Common myeloid progenitor, CD34-positive (primary cell): ENCODE measurements around the gene CPLX3.

Experiments used
- CTCF ChIA-PET: fragments of 350-600 bp; sonication (Branson Sonifier 250); formaldehyde crosslinking; loops from one replicate; lab custom pipeline; 2021; ENCODE audit warnings: antibody characterized with exemption; lab: Charles Lee
- POLR2A ChIA-PET: fragments of 350-600 bp; sonication (Branson Sonifier 250); formaldehyde crosslinking; loops from one replicate; lab custom pipeline; 2021; ENCODE audit warnings: antibody characterized with exemption; lab: Charles Lee
- DNase-seq, 3 donors: peaks; one replicate each; pipeline versions ENCODE4 v3.0.0 to v3.0.0-alpha.2; 2013
- H3K27ac ChIP-seq, 2 experiments: 1 replicate in 1 of 2; 2 replicates in 1 of 2; pipeline ENCODE4 v1.7.0; 2013; ENCODE audit warnings: inconsistent platforms in 2 of 2, low read length in 2 of 2, mild to moderate bottlenecking in 2 of 2, low read depth in 1 of 2, moderate library complexity in 1 of 2; ENCODE audit not compliant: severe bottlenecking in 2 of 2, insufficient read depth in 1 of 2, poor library complexity in 1 of 2
- H3K27me3 ChIP-seq, 5 experiments: replicated peaks in 2 of 5; 1 replicate in 3 of 5; 2 replicates in 2 of 5; pipeline versions ENCODE4 v1.6.1 to v1.7.0; 2013; ENCODE audit warnings: low read length in 4 of 5, mild to moderate bottlenecking in 2 of 5, moderate library complexity in 2 of 5, inconsistent platforms in 1 of 5; ENCODE audit not compliant: insufficient read depth in 5 of 5, control insufficient read depth in 4 of 5
- H3K36me3 ChIP-seq, 4 experiments: 1 replicate in 2 of 4; 2 replicates in 2 of 4; pipeline versions ENCODE4 v1.6.1 to v1.7.0; 2013; ENCODE audit warnings: low read length in 3 of 4, control low read depth in 1 of 4, mild to moderate bottlenecking in 1 of 4; ENCODE audit not compliant: control insufficient read depth in 4 of 4, insufficient read depth in 4 of 4
- H3K4me1 ChIP-seq, 4 experiments: 1 replicate in 3 of 4; 2 replicates in 1 of 4; pipeline versions ENCODE4 v1.6.1 to v1.7.1; 2013; ENCODE audit warnings: low read length in 3 of 4, mild to moderate bottlenecking in 3 of 4, control low read depth in 1 of 4, inconsistent platforms in 1 of 4, moderate library complexity in 1 of 4; ENCODE audit not compliant: control insufficient read depth in 4 of 4, insufficient read depth in 4 of 4; ENCODE audit errors: control extremely low read depth in 1 of 4
- H3K4me3 ChIP-seq, 7 experiments: 1 replicate in 4 of 7; 2 replicates in 3 of 7; pipeline versions ENCODE4 v1.5.1 to v1.7.0; 2013; ENCODE audit warnings: mild to moderate bottlenecking in 7 of 7, low read length in 6 of 7, moderate library complexity in 6 of 7, inconsistent platforms in 2 of 7, low read depth in 2 of 7, control low read depth in 1 of 7; ENCODE audit not compliant: insufficient read depth in 4 of 7, control insufficient read depth in 1 of 7; ENCODE audit errors: extremely low read depth in 1 of 7
- H3K9me3 ChIP-seq, 5 experiments: 1 replicate in 4 of 5; 2 replicates in 1 of 5; pipeline versions ENCODE4 v1.6.1 to v1.7.1; 2013; ENCODE audit warnings: low read length in 4 of 5, mild to moderate bottlenecking in 2 of 5, inconsistent platforms in 1 of 5, low read depth in 1 of 5, moderate library complexity in 1 of 5; ENCODE audit not compliant: control insufficient read depth in 4 of 5, insufficient read depth in 2 of 5; ENCODE audit errors: control extremely low read depth in 1 of 5
- WGBS: methylation state at CpG from one replicate; pipeline ENCODE4 v1.1.5; 2013; ENCODE audit not compliant: insufficient coverage; 5-methylcytosine and 5-hydroxymethylcytosine counted together

CPLX3 gene

DNA sequence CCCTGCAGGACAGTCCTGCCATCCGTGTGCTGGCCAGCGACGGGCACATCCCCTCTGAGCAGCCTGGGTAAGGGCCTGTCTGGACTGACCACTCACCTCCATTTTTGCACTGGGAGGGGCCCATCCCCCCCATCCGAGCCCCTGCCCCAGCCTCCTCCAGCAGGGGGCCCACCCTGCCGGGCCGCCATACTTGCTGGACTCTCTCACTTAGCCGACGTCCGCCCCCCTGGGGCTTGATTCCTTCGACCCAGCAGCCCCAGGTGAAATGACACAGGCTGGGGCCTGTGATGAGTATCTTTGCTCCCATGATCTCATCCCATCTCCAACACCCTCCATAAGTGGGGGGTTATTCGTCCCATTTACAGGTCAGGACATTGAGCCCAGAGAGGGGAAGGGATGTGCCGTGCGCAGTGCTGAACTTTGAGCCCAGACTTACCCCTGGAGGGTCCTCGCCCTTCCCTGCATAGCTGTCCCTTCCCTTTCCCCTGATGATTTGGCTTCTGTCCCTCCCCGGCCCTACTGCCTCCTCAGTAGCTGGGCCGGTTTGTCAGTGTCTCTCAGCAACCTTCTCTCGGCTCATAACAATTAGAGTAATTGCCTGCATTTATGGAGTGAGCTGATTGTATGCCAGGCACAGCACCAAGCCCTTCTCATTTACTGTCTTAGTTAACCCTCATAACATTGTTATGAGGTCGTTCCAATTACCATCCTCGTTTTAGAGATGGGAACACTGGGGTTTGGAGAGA, 9.6 kb upstream of the CPLX3 start:
- peaks cover 0 to 7% (median 4%) of the 10 kb centered on the region in 4 experiments for H3K4me1 ChIP-seq
- WGBS: 85% methylated on average over 11 of the region's 19 CpGs
- no peak overlapping the region for H3K27ac ChIP-seq
- H3K4me3 ChIP-seq: no peak overlapping the region
- H3K27me3 ChIP-seq: no peaks in the 10 kb centered on the region
- POLR2A ChIA-PET: no interaction called here
- DNase-seq: no peak
- CTCF ChIA-PET: interaction anchor here (0.9 to 1.4 kb wide), 6 partner anchors 9 to 186 kb away, joined by 3 to 6 read pairs (median 4); partner anchors contain the start of gene CPLX3
- H3K36me3 ChIP-seq: no peaks in the 10 kb centered on the region
- H3K9me3 ChIP-seq: no peaks in the 10 kb centered on the region

DNA sequence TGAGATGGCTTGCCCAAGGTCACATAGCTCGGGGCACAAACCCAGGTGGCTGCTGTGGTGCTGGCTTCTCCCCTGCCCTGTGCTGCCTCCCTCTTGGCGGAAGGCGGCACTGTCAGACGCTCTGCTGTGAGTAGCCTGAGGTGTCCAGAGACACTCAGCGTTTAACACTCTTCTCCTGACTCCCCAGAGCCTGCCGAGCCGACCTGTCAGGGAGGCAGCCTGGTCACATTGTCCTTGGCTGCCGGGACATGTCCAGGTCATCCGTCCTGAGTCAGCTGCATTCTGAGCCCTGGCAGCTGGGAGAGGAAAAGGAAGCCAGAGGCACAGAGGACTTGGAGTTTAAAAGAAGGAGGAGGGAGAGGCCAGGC, 9.1 kb upstream of the CPLX3 start:
- Histone ChIP-seq H3K27ac (no peak overlapping the region), H3K4me3 (no peak overlapping the region), H3K9me3 (no peaks in the 10 kb centered on the region), H3K36me3 (no peaks in the 10 kb centered on the region), H3K27me3 (no peaks in the 10 kb centered on the region), H3K4me1 (peaks cover 0 to 7% (median 4%) of the 10 kb centered on the region in 4 experiments)
- CTCF ChIA-PET: interaction anchor here (0.7 to 1.4 kb wide), 7 partner anchors 9 to 186 kb away, joined by 3 to 6 read pairs (median 4); partner anchors contain the start of gene CPLX3
- no peak for DNase-seq
- POLR2A ChIA-PET: no interaction called here
- WGBS: 80% methylated on average over 5 of the region's 9 CpGs

DNA sequence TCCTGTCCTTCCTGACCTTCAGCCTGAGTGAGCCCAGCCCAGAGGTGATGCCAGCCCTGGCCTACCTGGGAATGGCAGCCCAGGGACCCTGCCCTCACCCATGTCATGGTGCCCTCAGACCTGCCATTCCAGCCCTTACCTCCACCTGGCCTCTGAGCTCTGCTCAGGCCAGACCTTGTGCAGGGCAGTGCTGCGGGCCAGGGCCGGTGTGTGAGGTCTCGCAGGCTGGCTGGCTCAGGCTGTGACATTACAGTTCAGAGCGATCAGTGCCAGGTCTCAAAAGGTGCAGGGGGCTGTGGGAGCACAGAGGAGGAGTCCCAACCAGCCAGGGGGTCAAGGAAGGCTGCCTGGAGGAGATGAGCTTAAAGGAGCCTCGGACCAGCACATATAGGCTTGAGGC, 6.4 kb upstream of the CPLX3 start:
- ChIA-PET CTCF (interaction anchor here (0.8 to 2.0 kb wide), 5 partner anchors 12 to 185 kb away, joined by 3 to 7 read pairs (median 6); no protein-coding TSS in a partner anchor), POLR2A (no interaction called here)
- no peak overlapping the region for H3K27ac ChIP-seq
- no peak for DNase-seq
- H3K9me3 ChIP-seq: no peaks in the 10 kb centered on the region
- H3K36me3 ChIP-seq: no peaks in the 10 kb centered on the region
- peaks cover 0 to 7% (median 4%) of the 10 kb centered on the region in 4 experiments for H3K4me1 ChIP-seq
- 93% methylated on average over 5 of the region's 5 CpGs for WGBS
- H3K27me3 ChIP-seq: peaks cover 0 to 2% (median 0%) of the 10 kb centered on the region in 5 experiments
- H3K4me3 ChIP-seq: no peak overlapping the region

DNA sequence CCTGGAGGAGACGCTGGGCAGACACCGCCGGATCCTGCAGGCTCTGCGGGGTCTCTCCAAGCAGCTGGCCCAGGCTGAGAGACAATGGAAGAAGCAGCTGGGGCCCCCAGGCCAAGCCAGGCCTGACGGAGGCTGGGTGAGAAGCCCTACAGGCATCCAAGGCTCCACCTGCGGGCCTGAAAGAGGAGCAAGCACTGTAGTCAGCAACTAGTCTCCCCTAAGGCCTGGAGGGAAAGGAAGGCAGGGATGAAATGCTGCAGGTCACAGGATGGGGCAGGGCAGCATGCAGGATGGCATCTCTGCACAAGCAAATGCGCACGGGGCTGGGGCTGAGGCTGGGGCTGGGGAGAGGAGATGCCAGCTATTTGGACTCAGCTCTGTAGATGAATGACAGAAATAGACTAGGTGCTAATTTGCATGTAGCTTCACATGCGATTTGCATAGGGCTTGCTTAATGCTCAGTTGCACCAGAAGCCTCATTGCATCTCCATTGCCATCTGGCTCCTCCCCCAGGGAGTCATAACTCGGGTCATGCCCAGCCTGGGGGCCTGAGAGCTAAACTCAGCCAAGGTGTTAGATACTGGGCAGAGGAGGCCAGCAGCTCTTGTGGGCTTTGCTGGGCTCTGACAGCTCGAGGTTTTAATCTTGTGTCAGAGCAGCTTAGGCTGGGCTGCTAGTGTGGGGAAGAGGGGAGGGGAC, 5.2 kb upstream of the CPLX3 start:
- WGBS: 98% methylated on average over 6 of the region's 11 CpGs
- Histone ChIP-seq H3K9me3 (no peaks in the 10 kb centered on the region), H3K4me1 (peaks cover 0 to 7% (median 5%) of the 10 kb centered on the region in 4 experiments), H3K27me3 (peaks cover 0 to 5% (median 0%) of the 10 kb centered on the region in 5 experiments), H3K27ac (no peak overlapping the region), H3K4me3 (no peak overlapping the region), H3K36me3 (no peaks in the 10 kb centered on the region)
- ChIA-PET POLR2A (no interaction called here), CTCF (interaction anchor here (0.8 to 2.0 kb wide), 8 partner anchors 10 to 186 kb away, joined by 3 to 7 read pairs (median 4); no protein-coding TSS in a partner anchor)
- no peak for DNase-seq

DNA sequence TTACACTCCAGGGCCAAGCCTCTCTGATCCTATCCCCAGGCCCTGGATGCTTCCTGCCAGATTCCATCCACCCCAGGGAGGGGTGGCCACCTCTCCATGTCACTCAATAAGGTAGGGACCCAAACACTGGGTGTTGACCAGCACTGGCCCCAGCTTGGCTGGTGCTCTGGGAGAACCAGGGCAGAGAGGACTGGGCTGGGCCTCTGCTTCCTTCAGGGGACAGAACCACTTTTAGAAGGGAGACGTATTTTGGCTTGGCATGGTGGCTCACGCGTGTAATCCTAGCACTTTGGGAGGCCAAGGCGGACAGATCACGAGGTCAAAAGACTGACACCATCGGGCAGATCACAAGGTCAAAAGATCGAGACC, 4.7 kb upstream of the CPLX3 start:
- Histone ChIP-seq H3K9me3 (no peaks in the 10 kb centered on the region), H3K36me3 (no peaks in the 10 kb centered on the region), H3K4me1 (peaks cover 0 to 10% (median 8%) of the 10 kb centered on the region in 4 experiments), H3K4me3 (no peak overlapping the region), H3K27me3 (peaks cover 0 to 8% (median 3%) of the 10 kb centered on the region in 5 experiments), H3K27ac (no peak overlapping the region)
- POLR2A ChIA-PET: no interaction called here
- WGBS: 100% methylated on average over 5 of the region's 7 CpGs
- no peak for DNase-seq
- CTCF ChIA-PET: interaction anchor here (0.9 to 2.0 kb wide), 6 partner anchors 9 to 159 kb away, joined by 3 to 7 read pairs (median 4); no protein-coding TSS in a partner anchor

DNA sequence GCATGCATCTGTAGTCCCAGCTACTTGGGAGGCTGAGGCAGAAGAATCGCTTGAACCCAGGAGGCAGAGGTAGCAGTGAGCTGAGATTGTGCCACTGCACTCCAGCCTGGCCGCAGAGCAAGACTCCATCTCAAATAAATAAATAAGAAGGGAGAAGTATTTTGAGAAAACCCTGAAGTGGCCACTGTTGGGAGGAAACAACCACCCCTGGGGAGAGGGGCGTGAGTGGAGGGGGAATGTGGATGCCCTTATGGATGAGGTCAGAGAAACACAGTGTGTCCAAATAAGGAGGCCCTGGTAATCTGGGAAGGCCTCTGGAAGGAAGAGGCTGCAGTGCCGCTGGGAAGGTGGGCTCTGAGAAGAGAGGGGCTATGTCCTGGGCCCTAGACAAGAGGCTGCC, 4.2 kb upstream of the CPLX3 start:
- no peak for DNase-seq
- Histone ChIP-seq H3K4me1 (peaks cover 0 to 12% (median 8%) of the 10 kb centered on the region in 4 experiments), H3K27ac (no peak overlapping the region), H3K4me3 (no peak overlapping the region), H3K9me3 (no peaks in the 10 kb centered on the region), H3K36me3 (no peaks in the 10 kb centered on the region), H3K27me3 (peaks cover 0 to 13% (median 5%) of the 10 kb centered on the region in 5 experiments)
- POLR2A ChIA-PET: no interaction called here
- CTCF ChIA-PET: interaction anchor here (1.0 to 1.6 kb wide), 3 partner anchors 20 to 159 kb away, joined by 3 to 4 read pairs (median 3); no protein-coding TSS in a partner anchor
- WGBS: 90% methylated on average over 3 of the region's 4 CpGs
